ENCODE results near the gene NLN. TPM values are rescaled to one million over a fixed set of nuclear protein-coding genes. Genes with fewer than 3 reads are reported as not detected.

Gene NLN
- total and polyA plus RNA-seq, 9 of the 15 experiments (the other 6 are each of a cell fraction or from before 2014, with no cell fraction given), result 6.9 to 45.2 (median 28.8) TPM

GRCh38 chr5:65809817-65810531, 88.0 kb downstream of the NLN start (continued):
- TF ChIP-seq RERE (CRISPR knock-in tag; IDR thresholded peaks at IDR 0.05; ENCODE audit: borderline replicate concordance), result no peak

- H3K36me3 ChIP-seq (ENCODE audit: control insufficient read depth, insufficient read depth, low read length), result peaks cover 49% of the 10 kb centered on the region; the same call in 2 of the 3 replicates
- in situ Hi-C loops (cut with MboI) (no loop called here), intact Hi-C loops (cut with micrococcal nuclease) (no loop called here)
- no peak overlapping the region for H3K9ac ChIP-seq (ENCODE audit: insufficient read depth in 1 of 2, low read depth in 2 of 2, low read length in 2 of 2)
- CTCF ChIA-PET (ENCODE audit: low intra/inter-chr PET ratio), result no interaction called here
- no TSS peak for BruUV-seq (replicated peaks)
- H3K79me2 ChIP-seq (ENCODE audit: control insufficient read depth, insufficient read depth, low read length), result no peaks in the 10 kb centered on the region
- no peak overlapping the region for H3K27ac ChIP-seq (ENCODE audit: extremely low read depth, low read depth, low read length)
- 83% methylated on average over 3 of the region's 3 CpGs for WGBS (ENCODE audit: insufficient coverage, low coverage, missing lambda C conversion rate)
- TF ChIP-seq STAT5A (IDR thresholded peaks at IDR 0.05; ENCODE audit: borderline replicate concordance, low read length) (no peak), GATAD2B (IDR thresholded peaks at IDR 0.05; ENCODE audit: borderline replicate concordance) (no peak), CEBPB (tag; IDR thresholded peaks at IDR 0.05) (peak; percentile 38; the same call in 1 of the 2 replicates), RBM15 (IDR thresholded peaks at IDR 0.05; ENCODE audit: insufficient read depth, low read length) (no peak)
- H3K9me3 ChIP-seq (replicated peaks; ENCODE audit: control insufficient read depth, insufficient read depth, low read depth, low read length), result no peaks in the 10 kb centered on the region
- no peak for ATAC-seq
- POLR2A ChIA-PET, result no interaction called here
- H3K4me3 ChIP-seq, result no peak overlapping the region
- no peaks in the 10 kb centered on the region; a peak in 1 of 5 replicates for H3K4me1 ChIP-seq (replicated peaks in 1 of 2; ENCODE audit: control insufficient read depth in 2 of 2, insufficient read depth in 2 of 2, low read length in 2 of 2)
- no peaks in the 10 kb centered on the region for H3K27me3 ChIP-seq (ENCODE audit: control insufficient read depth in 2 of 2, insufficient read depth in 2 of 2, low read length in 2 of 2)
- H3K4me2 ChIP-seq (ENCODE audit: insufficient read depth, low read length), result no peak overlapping the region
- no peak for DNase-seq (ENCODE audit: extremely low read depth in 1 of 4, low spot score in 3 of 4)
- FAIRE-seq, result no peak
- H3K9me1 ChIP-seq (ENCODE audit: control insufficient read depth, insufficient read depth, low read length), result no peaks in the 10 kb centered on the region
- H4K20me1 ChIP-seq (replicated peaks; ENCODE audit: control insufficient read depth, insufficient read depth, low read length), result no peaks in the 10 kb centered on the region
- no peak overlapping the region for H2AFZ ChIP-seq (ENCODE audit: low read depth, low read length)
Measured at GRCh38 chr5:65811004-65811403, 89.0 kb downstream of the NLN start.
